NCI-H1436 (cell line): ENCODE results near the gene STMN3.

Experiments
- DNase-seq: peaks from one replicate; lab custom pipeline; 2025; lab: John Stamatoyannopoulos, UW

The STMN3 gene

DNA sequence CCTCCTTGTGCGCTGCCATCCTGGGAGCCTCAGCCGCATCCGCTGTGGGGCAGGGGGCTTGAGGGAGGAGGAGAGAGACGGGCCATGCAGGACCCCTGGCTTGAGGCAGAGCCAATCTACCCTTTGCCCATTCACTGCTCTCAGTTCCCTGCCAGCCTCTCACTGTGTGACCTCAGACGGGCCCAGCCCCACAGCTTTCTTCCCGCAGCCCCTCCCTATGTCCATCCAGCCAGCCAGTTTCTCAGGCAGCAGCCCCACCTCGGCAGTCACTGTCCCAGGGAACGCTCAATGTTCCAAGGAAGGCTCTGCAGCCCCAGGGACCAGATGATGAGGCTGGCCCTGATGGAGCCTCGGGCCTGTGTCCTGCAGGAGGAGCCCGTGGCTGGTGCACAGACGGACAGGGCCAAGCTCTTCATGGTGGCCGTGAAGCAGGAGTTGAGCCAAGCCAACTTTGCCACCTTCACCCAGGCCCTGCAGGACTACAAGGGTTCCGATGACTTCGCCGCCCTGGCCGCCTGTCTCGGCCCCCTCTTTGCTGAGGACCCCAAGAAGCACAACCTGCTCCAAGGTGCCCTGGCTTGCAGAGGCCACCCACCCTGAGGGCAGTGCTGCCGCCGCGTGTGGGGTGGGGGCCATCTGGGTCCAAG is 39.3 kb upstream of the STMN3 start:
- no peak for DNase-seq

DNA sequence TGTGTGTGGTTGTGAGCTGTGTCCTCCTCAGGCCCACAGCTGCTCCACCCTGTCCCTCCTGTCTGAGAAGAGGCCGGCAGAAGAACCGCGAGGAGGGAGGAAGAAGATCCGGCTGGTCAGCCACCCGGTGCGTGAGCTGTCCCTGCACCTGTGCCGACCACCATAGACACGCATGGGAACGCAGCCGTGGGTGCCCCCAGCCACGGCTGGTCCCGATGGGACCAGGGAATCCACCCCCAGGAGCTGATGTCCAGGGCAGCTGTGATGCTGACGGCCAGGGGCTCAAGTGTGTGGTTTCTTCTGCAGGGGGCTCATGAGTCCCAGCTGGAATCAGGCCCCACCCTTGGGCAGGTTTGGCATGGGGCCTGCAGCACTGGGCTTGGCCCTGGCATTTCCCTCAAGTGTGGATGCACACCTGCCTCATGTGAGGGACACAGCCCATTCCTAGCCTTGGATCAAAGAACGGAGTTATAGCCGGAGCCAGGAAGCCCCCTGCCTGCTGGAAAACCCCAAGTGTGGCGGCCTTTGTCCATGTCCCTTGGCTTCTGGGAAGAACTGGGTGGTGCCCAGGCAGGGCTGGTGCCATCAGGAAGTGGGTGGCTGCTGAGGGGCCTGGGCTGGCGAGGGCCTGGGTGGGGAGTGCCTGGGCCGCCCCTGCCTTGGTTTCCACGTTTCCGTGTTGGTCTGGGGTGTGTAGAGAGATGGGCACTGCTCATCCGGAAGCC is 38.6 kb upstream of the STMN3 start:
- no peak for DNase-seq

DNA sequence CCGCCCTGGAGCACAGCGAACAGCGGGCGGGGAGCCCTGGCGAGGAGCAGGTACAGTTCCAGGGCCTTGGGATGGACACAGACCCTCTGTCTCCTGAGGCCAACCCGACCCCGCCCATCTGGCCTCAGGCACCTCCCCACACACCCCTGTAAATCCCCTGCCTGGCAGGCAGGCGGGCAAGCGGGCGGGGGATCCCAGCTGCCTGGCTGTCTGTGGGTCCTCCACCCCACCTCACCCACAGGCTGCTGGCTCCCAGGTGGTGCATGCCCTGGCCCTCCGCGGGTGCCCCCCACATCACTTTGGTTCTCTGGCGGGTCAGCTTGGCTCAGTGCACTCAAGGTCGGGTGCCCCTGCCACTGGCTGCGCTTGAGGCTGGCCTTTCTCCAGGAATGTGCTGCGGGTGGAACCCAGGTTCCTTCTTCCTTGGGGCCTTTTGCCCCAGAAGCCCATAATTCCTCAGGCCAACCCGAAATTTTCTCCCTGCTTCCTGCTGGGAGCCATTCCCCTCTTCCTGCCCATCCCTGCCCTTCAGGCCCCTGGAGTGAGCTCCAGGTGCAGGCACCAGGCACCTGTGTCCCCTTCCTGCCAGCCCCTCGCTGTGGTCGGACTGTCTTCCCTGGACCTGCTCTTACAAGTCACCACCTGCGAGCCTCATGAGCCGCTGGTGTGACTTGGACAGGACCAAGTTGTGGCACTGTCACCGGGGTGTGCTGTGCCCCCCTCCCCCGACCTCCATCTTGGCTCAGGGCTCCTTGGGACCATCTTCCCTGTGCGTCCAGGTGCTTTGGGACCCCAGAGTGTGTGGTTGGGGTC is 37.9 kb upstream of the STMN3 start:
- DNase-seq, result no peak

GRCh38 chr20:63690003-63690897 is 37.0 kb upstream of the STMN3 start:
- DNase-seq, result no peak

GRCh38 chr20:63689046-63690002 is 36.1 kb upstream of the STMN3 start:
- no peak for DNase-seq

DNA sequence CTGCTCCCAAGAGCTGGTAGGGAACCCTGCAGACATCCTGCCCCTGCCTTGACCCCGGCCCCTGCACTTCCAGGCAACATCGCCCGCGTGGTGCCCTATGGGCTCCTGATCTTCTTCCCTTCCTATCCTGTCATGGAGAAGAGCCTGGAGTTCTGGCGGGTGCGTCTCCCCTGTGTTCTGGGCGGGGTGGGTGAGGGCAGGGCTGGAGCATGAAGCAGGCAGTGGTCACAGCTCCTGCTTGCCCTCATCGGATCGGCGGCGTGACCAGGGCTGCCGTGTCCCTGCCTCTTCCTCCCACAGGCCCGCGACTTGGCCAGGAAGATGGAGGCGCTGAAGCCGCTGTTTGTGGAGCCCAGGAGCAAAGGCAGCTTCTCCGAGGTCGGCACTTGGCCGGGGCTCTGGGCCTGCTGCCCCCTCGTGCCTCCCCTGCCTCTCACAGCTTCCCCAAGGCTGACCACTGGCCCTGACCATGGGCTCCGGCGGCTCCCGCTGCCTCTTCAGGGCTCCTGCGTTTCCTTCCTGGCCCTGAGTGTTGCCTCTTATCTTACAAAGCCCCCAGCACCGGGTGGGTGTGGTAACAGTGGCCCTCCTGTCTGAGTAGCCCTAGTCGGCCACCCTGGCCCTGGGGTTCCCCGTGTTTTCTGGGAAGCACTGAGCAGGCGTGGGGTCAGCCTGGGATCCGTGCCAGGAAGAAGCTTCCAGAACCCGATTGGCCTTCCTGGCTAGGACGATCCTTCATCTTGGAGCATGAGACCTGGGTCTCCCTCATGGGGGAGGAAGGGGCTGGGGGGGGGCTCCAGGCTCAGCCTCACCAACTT is 35.2 kb upstream of the STMN3 start:
- no peak for DNase-seq

- DNase-seq, result no peak
Observed at GRCh38 chr20:63687419-63688178, 34.4 kb upstream of the STMN3 start.

- no peak for DNase-seq
Observed at GRCh38 chr20:63686492-63687321, 33.5 kb upstream of the STMN3 start.

- no peak for DNase-seq
Observed at GRCh38 chr20:63686094-63686491, 32.9 kb upstream of the STMN3 start.

GRCh38 chr20:63685269-63686026 is 32.2 kb upstream of the STMN3 start:
- DNase-seq, result no peak

- DNase-seq, result no peak
Observed at GRCh38 chr20:63682384-63683139, 29.3 kb upstream of the STMN3 start.

DNA sequence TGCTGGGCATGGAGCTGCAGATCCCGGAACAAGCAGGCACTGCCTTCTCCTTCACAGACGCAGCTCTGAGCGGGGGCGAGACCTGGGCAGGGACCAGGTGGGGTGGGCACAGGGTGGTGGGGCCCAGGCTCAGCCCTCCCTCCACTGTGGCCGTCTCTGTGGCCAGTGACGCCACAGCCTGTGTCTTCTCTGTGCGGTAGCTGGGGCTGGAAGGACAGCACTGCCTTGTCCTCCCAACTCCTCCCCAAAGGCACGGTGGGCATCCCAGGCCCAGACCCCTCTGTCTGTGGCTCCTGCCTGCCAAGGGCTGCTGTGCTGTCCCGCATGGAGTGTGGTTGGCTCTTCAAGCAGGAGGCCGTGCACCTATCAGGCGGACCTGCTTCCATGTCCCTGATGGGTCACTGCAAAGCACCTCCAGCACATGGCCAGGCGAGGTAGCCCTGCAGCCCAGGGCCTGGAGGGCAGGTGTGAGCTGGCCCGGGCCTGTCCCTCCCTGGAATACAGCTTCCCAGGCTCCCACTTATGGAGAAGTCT is 28.5 kb upstream of the STMN3 start:
- DNase-seq, result no peak

GRCh38 chr20:63680857-63681608 is 27.8 kb upstream of the STMN3 start:
- DNase-seq, result no peak

DNA sequence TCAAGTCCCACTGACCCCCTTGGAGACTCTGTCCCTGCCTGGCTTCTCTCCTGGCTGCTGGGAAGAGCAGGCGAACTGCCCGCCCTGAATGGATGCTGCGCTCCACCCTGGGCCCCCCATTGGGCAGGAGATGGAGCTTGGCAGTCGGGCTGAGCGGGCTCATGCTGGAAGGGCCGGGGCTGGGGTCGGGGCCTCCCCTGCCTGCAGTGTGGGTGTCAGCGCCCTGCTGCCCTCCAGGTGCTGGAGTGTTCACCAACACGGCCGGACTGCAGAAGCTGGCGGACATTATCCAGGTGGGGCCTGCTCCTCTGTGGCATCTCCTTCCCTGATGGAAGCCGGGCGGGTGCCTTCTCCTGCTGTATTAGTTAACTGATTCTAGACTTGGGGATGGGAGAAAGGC is 27.2 kb upstream of the STMN3 start:
- no peak for DNase-seq

GRCh38 chr20:63679799-63680305 is 26.6 kb upstream of the STMN3 start:
- DNase-seq, result no peak
